Measurements from ENCODE around the gene IFI27L1.
A peak's percentile ranks its signal among the peaks of the same experiment; 100 is the strongest.

DNA sequence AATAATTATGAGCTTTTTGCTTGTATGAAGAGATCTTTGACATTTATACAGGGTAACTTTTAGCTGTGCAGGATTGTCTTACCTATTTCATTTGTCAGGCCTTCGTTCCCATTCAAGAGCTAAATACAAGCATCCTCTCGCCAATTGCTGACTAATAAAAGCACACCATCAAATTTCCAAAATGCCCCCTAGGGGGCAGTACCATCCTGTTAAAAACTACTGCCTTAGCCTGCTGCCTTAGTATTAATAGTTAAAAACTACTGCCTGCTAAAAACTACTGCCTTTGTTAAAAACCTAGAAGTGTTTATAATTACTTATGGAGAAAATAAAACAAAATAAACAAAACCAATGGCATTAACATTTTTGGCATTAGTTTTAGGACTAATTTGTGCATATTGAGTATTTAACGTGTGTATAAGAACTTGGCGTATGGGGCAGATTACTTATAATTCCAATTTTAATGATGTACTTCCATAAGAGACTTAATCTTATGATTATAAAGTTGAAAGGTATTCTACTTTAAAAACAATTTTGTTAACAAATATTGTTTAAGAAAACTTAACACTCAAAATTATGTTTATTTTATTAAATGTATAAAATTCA lies 51.3 kb downstream of the IFI27L1 start:
- TF ChIP-seq, protein P1, sequence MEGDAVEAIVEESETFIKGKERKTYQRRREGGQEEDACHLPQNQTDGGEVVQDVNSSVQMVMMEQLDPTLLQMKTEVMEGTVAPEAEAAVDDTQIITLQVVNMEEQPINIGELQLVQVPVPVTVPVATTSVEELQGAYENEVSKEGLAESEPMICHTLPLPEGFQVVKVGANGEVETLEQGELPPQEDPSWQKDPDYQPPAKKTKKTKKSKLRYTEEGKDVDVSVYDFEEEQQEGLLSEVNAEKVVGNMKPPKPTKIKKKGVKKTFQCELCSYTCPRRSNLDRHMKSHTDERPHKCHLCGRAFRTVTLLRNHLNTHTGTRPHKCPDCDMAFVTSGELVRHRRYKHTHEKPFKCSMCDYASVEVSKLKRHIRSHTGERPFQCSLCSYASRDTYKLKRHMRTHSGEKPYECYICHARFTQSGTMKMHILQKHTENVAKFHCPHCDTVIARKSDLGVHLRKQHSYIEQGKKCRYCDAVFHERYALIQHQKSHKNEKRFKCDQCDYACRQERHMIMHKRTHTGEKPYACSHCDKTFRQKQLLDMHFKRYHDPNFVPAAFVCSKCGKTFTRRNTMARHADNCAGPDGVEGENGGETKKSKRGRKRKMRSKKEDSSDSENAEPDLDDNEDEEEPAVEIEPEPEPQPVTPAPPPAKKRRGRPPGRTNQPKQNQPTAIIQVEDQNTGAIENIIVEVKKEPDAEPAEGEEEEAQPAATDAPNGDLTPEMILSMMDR (IDR thresholded peaks at IDR 0.05), result peak; percentile 40 to 85 (median 61)
- no peak for TF ChIP-seq POLR2A (IDR thresholded peaks at IDR 0.05)
- TF ChIP-seq POLR2AphosphoS5 (IDR thresholded peaks at IDR 0.05; ENCODE audit: insufficient read depth in 1 of 2, low read depth in 1 of 2), result peak in 1 of 2 donors; percentile 71

Measured in vagina (tissue), 2 donors.